OCI-LY1 (cell line): ENCODE measurements around the gene PPP2R2B.

Source experiments
- CTCF ChIP-seq: fragments of 200-600 bp; sonication (generic), shearing (Covaris generic); IDR thresholded peaks from 2 replicates; pipeline ENCODE4 v1.5.1; 2017; ENCODE audit warnings: mild to moderate bottlenecking, antibody characterized with exemption, low read length, moderate library complexity, mixed read lengths
- EZH2 ChIP-seq: fragments of 200-600 bp; sonication (generic), shearing (Covaris generic); IDR thresholded peaks from 2 replicates; pipeline ENCODE4 v1.8.0; 2017; ENCODE audit warnings: borderline replicate concordance, mixed run types, mild to moderate bottlenecking, antibody characterized with exemption, low read length, moderate library complexity, mixed read lengths

GRCh38 chr5:146796144-146796543, 82.4 kb downstream of the PPP2R2B start:
- no peak for TF ChIP-seq CTCF
- TF ChIP-seq EZH2, result no peak
